H1 (cell line): ENCODE measurements around the gene SLC4A1. TPM values are rescaled to one million over a fixed set of nuclear protein-coding genes. Genes with fewer than 3 reads are reported as not detected.

Source experiments
- CTCF ChIA-PET: fragments of 300-600 bp; sonication (Branson Sonifier 250); formaldehyde crosslinking; loops from one replicate; lab custom pipeline; 2021; ENCODE audit not compliant: partially characterized antibody; lab: Charles Lee
- POLR2A ChIA-PET: fragments of 300-600 bp; sonication (Branson Sonifier 250); formaldehyde crosslinking; loops from one replicate; lab custom pipeline; 2021; ENCODE audit warnings: inconsistent platforms; ENCODE audit not compliant: partially characterized antibody; lab: Charles Lee
- DNase-seq, 2 experiments: peaks; one replicate each; pipeline versions ENCODE4 v3.0.0 to v3.0.0-alpha.2; 2010 to 2022; ENCODE audit warnings: low spot score in 2 of 2, low read depth in 1 of 2, mixed read lengths in 1 of 2
- FAIRE-seq: peaks from 2 replicates; lab custom pipeline; 2011; peaks lifted over from hg19 to GRCh38; lab: Jason Lieb, UNC
- H2AFZ ChIP-seq: 2 replicates; pipeline ENCODE4 v1.8.1; 2012; ENCODE audit warnings: low read length, inconsistent platforms
- H2AK5ac ChIP-seq: 2 replicates; pipeline ENCODE4 v1.6.1; 2013; ENCODE audit warnings: low read depth, low read length
- H2BK120ac ChIP-seq: replicated peaks from 2 replicates; pipeline ENCODE3; 2013; ENCODE audit warnings: low read depth, low read length, inconsistent platforms
- H2BK12ac ChIP-seq: 2 replicates; pipeline ENCODE4 v1.6.1; 2013; ENCODE audit warnings: low read depth, low read length
- H2BK15ac ChIP-seq: 2 replicates; pipeline ENCODE4 v1.6.1; 2013; ENCODE audit warnings: low read length
- H2BK20ac ChIP-seq: 2 replicates; pipeline ENCODE4 v1.6.1; 2013; ENCODE audit warnings: low read length
- H2BK5ac ChIP-seq: 2 replicates; pipeline ENCODE4 v1.6.1; 2013; ENCODE audit warnings: low read depth, low read length
- H3K14ac ChIP-seq: 2 replicates; pipeline ENCODE4 v1.6.1; 2013; ENCODE audit warnings: inconsistent platforms; ENCODE audit not compliant: insufficient read length
- H3K18ac ChIP-seq: 2 replicates; pipeline ENCODE4 v1.6.1; 2013; ENCODE audit warnings: low read length; ENCODE audit errors: extremely low read depth
- H3K23ac ChIP-seq: 2 replicates; pipeline ENCODE4 v1.6.1; 2013; ENCODE audit warnings: inconsistent platforms; ENCODE audit not compliant: insufficient read length
- H3K23me2 ChIP-seq: 2 replicates; pipeline ENCODE4 v1.6.1; 2013; ENCODE audit warnings: low read depth, low read length
- H3K27ac ChIP-seq: 2 replicates; pipeline ENCODE4 v1.6.1; 2011; ENCODE audit warnings: low read depth, low read length, inconsistent platforms
- H3K27me3 ChIP-seq, 4 experiments: replicated peaks in 1 of 4; 1 replicate in 1 of 4; 2 replicates in 3 of 4; pipeline versions ENCODE4 v1.6.1 to v1.8.1; 2011 to 2013; ENCODE audit warnings: low read length in 3 of 4, mild to moderate bottlenecking in 3 of 4, inconsistent platforms in 2 of 4, mixed read lengths in 2 of 4, moderate library complexity in 1 of 4; ENCODE audit not compliant: control insufficient read depth in 3 of 4, insufficient read depth in 3 of 4; ENCODE audit errors: extremely low read depth in 1 of 4
- H3K36me3 ChIP-seq, 4 experiments: 2 replicates each; pipeline versions ENCODE4 v1.6.1 to v1.8.1; 2011 to 2013; ENCODE audit warnings: mild to moderate bottlenecking in 4 of 4, low read length in 3 of 4, moderate library complexity in 2 of 4, control low read depth in 1 of 4, inconsistent platforms in 1 of 4; ENCODE audit not compliant: insufficient read depth in 4 of 4, control insufficient read depth in 2 of 4
- H3K4ac ChIP-seq: replicated peaks from 2 replicates; pipeline ENCODE3; 2013; ENCODE audit warnings: low read length, low read depth, mixed read lengths, inconsistent platforms; ENCODE audit not compliant: insufficient read length
- H3K4me1 ChIP-seq, 4 experiments: replicated peaks in 1 of 4; 1 replicate in 1 of 4; 2 replicates in 3 of 4; pipeline versions ENCODE4 v1.6.1 to v1.8.1; 2011 to 2013; ENCODE audit warnings: low read length in 3 of 4, inconsistent platforms in 2 of 4, mixed read lengths in 1 of 4; ENCODE audit not compliant: insufficient read depth in 4 of 4, control insufficient read depth in 3 of 4
- H3K4me2 ChIP-seq, 2 experiments: 2 replicates each; pipeline versions ENCODE4 v1.6.1 to v1.8.1; 2011 to 2013; ENCODE audit warnings: low read depth in 2 of 2, low read length in 2 of 2, control low read depth in 1 of 2, inconsistent platforms in 1 of 2, mild to moderate bottlenecking in 1 of 2; ENCODE audit not compliant: insufficient read depth in 1 of 2
- H3K4me3 ChIP-seq, 4 experiments: fragments of 200-600, 300-600 bp in 1 of 4; sonication (generic), shearing (Covaris generic), sonication (Bioruptor Twin) in 1 of 4; 2 replicates each; pipeline versions ENCODE4 v1.5.1 to v1.8.1; 2011 to 2016; ENCODE audit warnings: low read length in 4 of 4, low read depth in 3 of 4, control low read depth in 2 of 4, inconsistent platforms in 2 of 4, mild to moderate bottlenecking in 2 of 4, mixed read lengths in 1 of 4, moderate library complexity in 1 of 4; ENCODE audit not compliant: insufficient read depth in 2 of 4; ENCODE audit errors: extremely low read depth in 1 of 4
- H3K56ac ChIP-seq: replicated peaks from 2 replicates; pipeline ENCODE3; 2013; ENCODE audit warnings: low read depth, mild to moderate bottlenecking, mixed read lengths, low read length, inconsistent platforms; ENCODE audit not compliant: insufficient read length
- H3K79me1 ChIP-seq: 2 replicates; pipeline ENCODE4 v1.6.1; 2013; ENCODE audit warnings: low read depth, low read length, control low read depth
- H3K79me2 ChIP-seq, 2 experiments: 2 replicates each; pipeline versions ENCODE4 v1.6.1 to v1.8.1; 2012 to 2013; ENCODE audit warnings: low read length in 2 of 2, mild to moderate bottlenecking in 2 of 2, inconsistent platforms in 1 of 2; ENCODE audit not compliant: insufficient read depth in 2 of 2, control insufficient read depth in 1 of 2
- H3K9ac ChIP-seq, 4 experiments: replicated peaks in 1 of 4; 1 replicate in 1 of 4; 2 replicates in 3 of 4; pipeline versions ENCODE4 v1.6.1 to v1.8.1; 2011 to 2013; ENCODE audit warnings: low read depth in 3 of 4, low read length in 3 of 4, control low read depth in 2 of 4, mild to moderate bottlenecking in 2 of 4, moderate library complexity in 2 of 4, inconsistent platforms in 1 of 4; ENCODE audit errors: extremely low read depth in 1 of 4
- H3K9me3 ChIP-seq, 2 experiments: 2 replicates each; pipeline versions ENCODE4 v1.6.1 to v1.8.1; 2012 to 2013; ENCODE audit warnings: mild to moderate bottlenecking in 2 of 2, moderate library complexity in 2 of 2, control low read depth in 1 of 2, inconsistent platforms in 1 of 2, low read depth in 1 of 2, low read length in 1 of 2, mixed read lengths in 1 of 2; ENCODE audit not compliant: insufficient read depth in 2 of 2
- H4K20me1 ChIP-seq, 2 experiments: replicated peaks in 1 of 2; 2 replicates each; pipeline versions ENCODE3 to v1.8.1; 2011 to 2013; ENCODE audit warnings: inconsistent platforms in 2 of 2, low read length in 2 of 2, mild to moderate bottlenecking in 1 of 2; ENCODE audit not compliant: insufficient read depth in 2 of 2, control insufficient read depth in 1 of 2
- H4K5ac ChIP-seq: 2 replicates; pipeline ENCODE4 v1.6.1; 2013; ENCODE audit warnings: low read length, low read depth, mixed read lengths, inconsistent platforms; ENCODE audit not compliant: insufficient read length
- H4K8ac ChIP-seq: 2 replicates; pipeline ENCODE4 v1.8.0; 2013; ENCODE audit warnings: mild to moderate bottlenecking, moderate library complexity, low read length, inconsistent platforms; ENCODE audit not compliant: insufficient read depth; ENCODE audit errors: extremely low read depth
- H4K91ac ChIP-seq: replicated peaks from 2 replicates; pipeline ENCODE3; 2013; ENCODE audit warnings: low read length, mixed read lengths, inconsistent platforms; ENCODE audit not compliant: insufficient read length
- CBX5 ChIP-seq: fragments of 300-800, 300-1000 bp; sonication (generic); IDR thresholded peaks from 2 replicates; pipeline ENCODE4 v1.7.1; 2016; ENCODE audit warnings: antibody characterized with exemption, low read length, low read depth
- CBX8 ChIP-seq: fragments of 300-800, 300-1000 bp; sonication (generic); IDR thresholded peaks from 2 replicates; pipeline ENCODE4 v1.7.1; 2016; ENCODE audit warnings: low read depth, low read length, borderline replicate concordance
- CHD2 ChIP-seq: IDR thresholded peaks from 2 replicates; pipeline ENCODE4 v1.6.1; 2012; ENCODE audit warnings: low read length, improper control_type of control experiment
- CREB1 ChIP-seq: IDR thresholded peaks from 2 replicates; pipeline ENCODE4 v1.6.1; 2012; ENCODE audit warnings: inconsistent platforms
- HDAC6 ChIP-seq: IDR thresholded peaks from one replicate; pipeline ENCODE4 v1.7.1; 2012; ENCODE audit warnings: low read depth, mild to moderate bottlenecking, inconsistent platforms, low read length, moderate library complexity
- KDM1A ChIP-seq: fragments of 200-600, 300-600 bp; sonication (generic); IDR thresholded peaks from 2 replicates; pipeline ENCODE4 v1.7.1; 2016; ENCODE audit warnings: mild to moderate bottlenecking, low read length, borderline replicate concordance
- NRF1 ChIP-seq: IDR thresholded peaks from 2 replicates; pipeline ENCODE4 v1.6.1; 2011; ENCODE audit warnings: mild to moderate bottlenecking, low read depth, low read length, improper control_type of control experiment
- POLR2A ChIP-seq, 2 experiments: IDR thresholded peaks; 1 replicate in 1 of 2; 2 replicates in 1 of 2; pipeline ENCODE4 v1.6.1; 2011; ENCODE audit warnings: low read depth in 2 of 2, low read length in 2 of 2, mild to moderate bottlenecking in 2 of 2; ENCODE audit errors: control extremely low read depth in 1 of 2
- RFX5 ChIP-seq: IDR thresholded peaks from 2 replicates; pipeline ENCODE4 v1.6.1; 2011; ENCODE audit warnings: low read depth, low read length, improper control_type of control experiment, borderline replicate concordance
- SIX5 ChIP-seq: IDR thresholded peaks from 2 replicates; pipeline ENCODE4 v1.6.1; 2011; ENCODE audit warnings: mild to moderate bottlenecking, low read depth, low read length
- YY1 ChIP-seq: IDR thresholded peaks from 2 replicates; pipeline ENCODE4 v1.6.1; 2011; ENCODE audit warnings: low read depth, mild to moderate bottlenecking, low read length
- polyA plus RNA-seq, 7 experiments: library from polyadenylated mRNA; depleted of rRNA in 3 of 7; stranded (reverse) in 5 of 7; unstranded in 2 of 7; fragments of >200 nt in 5 of 7; fragments of 200-250 nt in 2 of 7; gene quantifications; 1 replicate in 5 of 7; 2 replicates in 1 of 7; 4 replicates in 1 of 7; pipeline versions ENCODE4 v1.2.1 to v1.2.3, GENCODE V29; 2011 to 2013; ENCODE audit warnings: missing spikeins in 2 of 7, mixed read lengths in 2 of 7
- total RNA-seq: library from RNA; stranded (reverse); fragmentation: NEBNext Ultra II Directional; extraction: Animal tissue kit (Norgen Biotek cat#: 25700); gene quantifications from 2 replicates; pipeline ENCODE4 v1.2.1, GENCODE V29; 2021

SLC4A1 gene
- total and polyA plus RNA-seq, 2 of the 8 experiments (the other 6 are each of a cell fraction or from before 2014, with no cell fraction given): 0.08 TPM; not detected in 1

DNA sequence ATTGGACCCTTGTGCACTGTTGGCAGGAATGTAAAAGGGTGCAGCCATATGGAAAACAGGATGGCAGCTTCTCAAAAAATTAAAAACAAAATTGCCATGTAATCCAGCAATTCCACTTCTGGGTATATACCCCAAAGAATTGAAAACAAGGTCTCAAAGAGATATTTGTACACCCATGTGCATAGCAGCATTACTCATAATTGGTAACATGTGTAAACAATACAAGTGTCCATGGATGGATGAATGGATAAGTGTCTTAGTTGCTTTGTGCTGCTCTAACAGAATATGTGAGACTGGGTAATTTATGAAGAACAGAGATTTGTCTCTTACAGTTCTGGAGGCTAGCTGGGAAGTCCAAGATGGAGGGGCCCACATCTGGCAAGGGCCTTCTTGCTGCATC, 36.7 kb upstream of the SLC4A1 start:
- no peak overlapping the region for H2BK12ac ChIP-seq
- FAIRE-seq: no peak
- no peaks in the 10 kb centered on the region for H3K79me2 ChIP-seq
- TF ChIP-seq SIX5 (no peak), NRF1 (no peak), CREB1 (no peak), CBX5 (no peak), HDAC6 (no peak), YY1 (no peak), POLR2A (IDR thresholded peaks at IDR 0.05; ENCODE audit: control extremely low read depth in 1 of 2, low read depth in 2 of 2, low read length in 2 of 2) (no peak), RFX5 (no peak), CBX8 (no peak), KDM1A (no peak), CHD2 (no peak)
- no peak overlapping the region for H2AK5ac ChIP-seq
- H4K91ac ChIP-seq: no peak overlapping the region
- peaks cover 6% of the 10 kb centered on the region for H3K23me2 ChIP-seq
- no peak overlapping the region for H2AFZ ChIP-seq
- no peak overlapping the region for H3K9ac ChIP-seq
- H3K36me3 ChIP-seq: no peaks in the 10 kb centered on the region
- no peak overlapping the region for H3K4me3 ChIP-seq
- H4K5ac ChIP-seq: no peak overlapping the region
- no peak overlapping the region for H3K4me2 ChIP-seq
- no peaks in the 10 kb centered on the region for H3K79me1 ChIP-seq
- H3K4me1 ChIP-seq: peaks cover 0 to 16% (median 8%) of the 10 kb centered on the region in 4 experiments; a peak in 6 of 7 replicates
- H3K4ac ChIP-seq: no peak overlapping the region
- no peaks in the 10 kb centered on the region for H3K9me3 ChIP-seq
- no peak overlapping the region for H2BK15ac ChIP-seq
- no peak overlapping the region for H2BK5ac ChIP-seq
- peaks cover 0 to 3% of the 10 kb centered on the region in 2 experiments for H4K20me1 ChIP-seq
- no peak overlapping the region for H2BK120ac ChIP-seq
- no peak overlapping the region for H3K56ac ChIP-seq
- ChIA-PET POLR2A (interaction anchor here (0.8 to 1.6 kb wide), 3 partner anchors 24 to 93 kb away, joined by 3 read pairs; partner anchors contain the start of gene UBTF), CTCF (interaction anchor here (0.6 to 2.2 kb wide), 6 partner anchors 12 to 913 kb away, joined by 3 to 7 read pairs (median 4); no protein-coding TSS in a partner anchor)
- no peak overlapping the region for H3K18ac ChIP-seq
- no peaks in the 10 kb centered on the region; a peak in 1 of 7 replicates for H3K27me3 ChIP-seq
- no peak overlapping the region for H3K14ac ChIP-seq
- no peak overlapping the region for H4K8ac ChIP-seq
- no peak overlapping the region for H3K27ac ChIP-seq
- H3K23ac ChIP-seq: no peak overlapping the region
- no peak overlapping the region for H2BK20ac ChIP-seq
- DNase-seq: no peak
